Stimulated activated CD4-positive, alpha-beta T cell treated with anti-CD3 and anti-CD28 coated beads, Interleukin-12 subunit alpha, Interleukin-12 subunit beta, amount 100 ng/mL, for 4 hours (primary cell): ENCODE measurements around the gene WFS1.

ENCODE experiments used
- DNase-seq: peaks from one replicate; pipeline ENCODE4 v3.0.0-alpha.2; 2020

WFS1 gene

DNA sequence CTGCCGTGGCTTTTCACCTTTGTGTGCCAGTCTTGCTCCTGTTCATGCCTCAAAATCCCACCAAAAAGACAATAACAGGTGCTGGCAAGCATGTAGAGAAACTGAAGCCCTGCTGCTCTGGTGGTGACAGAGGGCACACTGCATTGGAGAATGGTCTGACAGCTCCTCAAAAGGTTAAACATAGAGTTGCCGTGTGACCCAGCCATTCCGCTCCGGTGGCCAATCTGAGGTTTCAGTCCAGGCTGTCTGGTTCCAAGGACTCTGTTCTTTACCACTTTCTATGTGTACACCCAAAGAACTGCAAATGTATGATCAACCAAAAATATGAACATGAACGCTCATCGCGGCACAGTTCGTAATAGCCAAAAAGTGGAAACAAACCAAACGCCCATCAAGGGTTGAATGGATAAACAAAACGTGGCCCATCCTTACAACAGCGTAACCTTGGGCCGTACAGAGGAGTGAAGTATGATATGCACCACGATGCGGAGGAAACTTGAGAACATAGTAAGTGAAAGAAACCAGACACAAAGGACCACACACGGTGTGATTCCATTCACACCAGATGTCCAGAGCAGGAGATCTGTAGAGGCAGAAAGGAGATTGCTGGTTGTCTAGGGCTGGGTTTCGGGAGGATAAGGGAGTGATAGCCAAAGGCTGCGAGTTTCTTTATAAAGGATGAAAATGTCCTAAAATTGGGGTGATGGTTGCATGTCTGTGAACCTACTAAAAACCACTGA is 33.6 kb upstream of the WFS1 start:
- DNase-seq, result no peak

DNA sequence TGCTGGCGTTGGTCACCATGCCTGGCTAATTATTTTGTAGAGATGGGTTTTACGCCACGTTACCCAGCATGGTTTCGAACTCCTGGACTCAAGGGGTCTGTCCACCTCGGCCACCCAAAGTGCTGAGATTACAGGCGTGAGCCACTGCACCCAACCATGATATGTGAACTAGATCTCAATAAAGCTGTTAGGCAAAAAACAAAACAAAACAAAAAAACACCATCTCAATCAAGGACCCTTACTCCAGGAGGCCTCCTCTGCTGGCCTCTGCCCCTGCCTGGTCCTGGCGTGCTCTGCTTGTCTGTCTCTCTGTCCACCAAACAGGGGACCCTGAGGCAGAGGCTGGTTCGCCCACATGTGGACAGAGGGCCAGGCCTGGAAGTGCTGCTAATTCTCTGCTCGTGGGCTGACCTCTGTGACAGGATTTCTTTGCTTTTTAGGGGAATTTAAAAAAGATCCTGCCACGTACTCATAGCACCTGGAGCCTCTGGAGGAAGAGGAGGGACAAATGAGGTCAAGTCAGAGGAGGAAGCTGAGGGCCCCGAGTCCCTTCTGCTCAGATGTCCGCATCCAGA is 32.7 kb upstream of the WFS1 start:
- no peak for DNase-seq

DNA sequence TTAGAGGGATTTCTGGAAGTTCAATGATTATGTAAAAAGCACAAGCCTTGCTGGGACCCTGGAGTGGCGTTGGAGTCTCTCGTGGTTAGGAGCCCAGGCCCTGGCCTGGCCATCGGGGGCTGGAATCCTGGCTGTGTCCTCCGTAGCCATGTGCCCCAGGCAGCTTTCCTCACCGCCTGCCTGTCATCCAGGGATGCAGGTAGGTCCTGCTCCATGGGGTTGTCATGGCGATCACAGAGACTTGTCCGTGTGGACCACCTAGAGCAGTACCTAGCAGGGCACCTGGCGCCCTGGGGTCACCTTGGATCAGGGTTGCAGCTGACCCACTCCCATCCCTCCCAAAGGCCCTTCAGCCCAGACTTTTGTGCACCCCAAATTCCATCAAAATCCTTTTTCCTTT is 30.2 kb upstream of the WFS1 start:
- no peak for DNase-seq

DNA sequence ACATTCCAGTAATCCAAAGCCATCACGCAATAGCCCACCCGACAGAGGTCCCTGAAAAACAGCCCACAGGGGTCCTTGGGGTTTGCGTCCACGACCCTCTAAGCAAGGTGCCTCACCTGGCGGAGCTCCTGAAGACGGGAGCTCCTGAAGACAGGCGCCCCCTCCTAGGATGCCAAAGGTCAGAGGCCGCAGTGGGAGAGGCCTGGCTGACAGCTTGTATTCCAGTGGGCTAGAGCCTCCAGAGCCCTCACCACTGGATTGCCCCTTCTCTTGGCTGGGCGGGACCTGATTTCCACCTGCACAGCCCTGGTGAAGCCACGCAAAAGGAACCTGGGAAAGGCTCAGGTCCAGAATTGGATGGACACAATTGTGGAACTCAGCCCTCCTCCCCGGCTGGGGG is 29.7 kb upstream of the WFS1 start:
- no peak for DNase-seq

DNA sequence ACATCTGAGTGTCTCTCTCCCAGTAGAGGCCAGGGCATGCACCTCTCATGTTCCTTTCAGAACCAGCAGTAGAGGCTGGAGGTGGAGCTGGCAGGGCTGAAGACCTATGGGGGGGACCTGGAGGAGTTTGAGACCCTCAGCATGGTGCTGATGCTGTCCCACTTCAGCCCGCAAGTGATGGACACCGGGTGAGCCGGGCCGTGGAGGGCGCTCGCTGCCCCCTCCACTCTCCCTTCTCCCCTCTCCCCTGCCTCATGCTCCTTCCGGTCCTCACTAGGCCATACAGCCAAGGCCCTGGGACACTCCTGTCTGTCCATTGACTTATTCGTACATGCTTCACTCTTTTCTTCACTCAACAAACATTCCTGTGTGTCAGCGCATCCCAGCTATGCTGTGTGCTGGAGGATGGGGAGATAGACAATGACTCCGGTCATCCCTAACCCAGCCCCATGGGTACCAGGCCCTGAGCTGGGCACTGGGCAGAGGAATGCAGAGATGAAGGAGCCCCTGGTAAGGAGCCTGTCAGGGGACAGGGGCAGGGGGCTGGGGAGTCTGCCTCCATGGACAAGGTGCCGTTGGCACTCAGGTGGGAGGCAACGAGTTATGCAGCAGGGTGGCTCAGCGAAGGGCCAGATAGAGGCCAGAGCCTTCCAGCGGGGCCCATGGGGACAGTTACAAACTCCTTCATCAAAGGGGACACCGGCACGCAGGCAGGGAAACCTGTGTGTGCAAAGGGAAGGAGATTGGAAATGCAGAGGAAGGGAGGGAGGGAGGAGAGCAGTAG is 28.4 kb upstream of the WFS1 start:
- no peak for DNase-seq

DNA sequence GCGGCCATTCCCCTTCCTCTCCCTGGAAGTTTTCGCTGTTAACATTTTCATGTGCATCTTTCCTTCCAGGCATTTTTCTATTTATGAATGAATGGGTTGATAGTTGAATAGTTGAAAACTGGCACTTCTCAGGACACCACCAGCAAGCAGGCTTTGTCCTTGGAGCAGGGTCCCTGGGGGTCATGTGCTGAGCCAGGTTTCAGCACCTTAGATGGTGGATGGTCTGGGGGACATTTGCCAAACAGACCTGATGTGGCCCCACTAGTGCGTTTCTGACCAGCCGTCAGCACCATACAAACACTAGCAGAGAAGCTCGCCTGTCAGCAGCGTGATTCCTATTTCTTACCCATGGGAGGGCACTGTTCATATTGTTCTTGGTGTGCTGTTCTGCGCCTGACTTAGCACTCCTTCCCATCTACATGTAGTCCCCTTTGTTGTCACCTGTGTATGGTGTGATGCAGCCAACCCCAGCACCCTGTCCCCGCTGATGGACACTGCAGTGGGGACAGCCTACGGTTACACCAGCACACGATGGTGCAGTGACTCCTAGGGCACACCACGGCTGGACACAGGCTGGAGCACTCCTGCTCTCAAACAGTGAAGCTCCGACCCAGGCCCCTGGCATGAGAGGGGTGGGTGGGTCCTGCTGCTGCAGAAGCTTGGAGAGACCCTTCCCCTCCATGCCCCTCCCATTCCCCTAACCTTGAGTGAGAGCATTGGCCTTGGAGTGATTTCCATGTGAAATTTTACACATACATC is 27.2 kb upstream of the WFS1 start:
- DNase-seq, result no peak

DNA sequence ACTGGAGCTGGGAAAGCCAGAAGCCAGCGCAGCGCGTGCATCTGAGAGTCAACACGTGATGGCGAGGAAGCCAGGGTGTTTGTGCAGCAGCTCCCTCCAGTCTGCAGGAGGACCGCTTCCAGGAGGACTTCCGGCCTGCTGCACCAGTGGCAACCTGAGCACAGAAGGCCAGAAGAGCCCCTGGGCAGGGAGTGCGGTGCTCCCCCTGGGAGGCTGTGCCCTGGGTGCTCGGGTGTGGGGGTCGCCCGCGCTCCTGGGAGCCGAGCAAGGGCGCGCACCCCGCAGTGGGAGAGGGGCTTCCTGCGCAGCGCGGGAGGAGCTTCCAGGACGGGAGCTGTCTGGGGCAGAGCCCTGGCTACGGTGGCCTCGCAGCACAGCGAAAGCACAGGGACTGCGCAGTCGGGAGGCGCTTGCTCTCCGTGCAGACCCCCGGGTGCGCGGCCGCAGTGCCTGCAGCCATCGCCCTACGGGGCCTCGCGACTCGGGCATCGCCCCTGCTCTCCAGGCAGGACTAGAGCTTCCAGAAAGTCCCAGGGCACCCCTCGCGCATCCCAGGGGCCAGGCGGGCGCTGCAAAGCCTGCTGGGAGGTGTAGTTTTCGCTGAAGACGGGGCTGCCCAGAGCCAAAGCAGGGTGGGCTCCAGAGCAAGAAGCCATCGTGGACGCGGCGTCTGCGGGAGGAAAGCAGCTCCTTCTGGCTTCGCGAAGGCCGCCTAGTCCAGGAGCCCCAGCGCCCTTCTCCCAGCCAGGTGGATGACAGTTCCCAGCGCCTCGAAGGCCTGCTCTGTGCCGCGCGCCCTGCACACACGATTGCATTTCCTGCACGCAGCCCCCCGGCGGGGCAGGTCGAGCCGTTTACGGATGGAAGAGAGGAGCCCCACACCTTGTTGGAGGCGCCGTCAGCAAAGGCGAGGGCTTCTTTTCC is 24.1 kb upstream of the WFS1 start:
- DNase-seq, result no peak

DNA sequence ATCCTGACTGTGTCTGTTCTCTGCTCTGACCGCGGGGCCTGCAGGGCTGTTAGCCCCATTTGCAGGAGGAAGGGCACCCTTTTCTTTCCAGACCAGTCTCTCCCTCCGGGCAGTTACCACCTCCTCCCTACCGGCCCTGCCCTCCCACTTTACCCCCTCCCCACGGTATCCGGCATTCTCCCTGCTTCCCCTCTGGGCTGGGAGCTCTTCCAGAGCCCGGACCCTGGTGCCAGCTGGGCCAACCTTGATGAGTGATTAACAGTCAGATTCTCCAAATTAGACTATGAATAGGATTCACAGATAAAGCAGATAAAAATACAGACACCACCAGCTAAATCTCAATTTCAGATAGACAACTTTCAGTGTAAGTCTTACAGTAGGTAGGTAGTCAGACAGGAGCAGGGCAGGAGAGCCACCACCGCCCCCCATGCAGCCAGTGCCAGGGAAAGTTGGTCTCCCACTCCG is 23.4 kb upstream of the WFS1 start:
- no peak for DNase-seq

DNA sequence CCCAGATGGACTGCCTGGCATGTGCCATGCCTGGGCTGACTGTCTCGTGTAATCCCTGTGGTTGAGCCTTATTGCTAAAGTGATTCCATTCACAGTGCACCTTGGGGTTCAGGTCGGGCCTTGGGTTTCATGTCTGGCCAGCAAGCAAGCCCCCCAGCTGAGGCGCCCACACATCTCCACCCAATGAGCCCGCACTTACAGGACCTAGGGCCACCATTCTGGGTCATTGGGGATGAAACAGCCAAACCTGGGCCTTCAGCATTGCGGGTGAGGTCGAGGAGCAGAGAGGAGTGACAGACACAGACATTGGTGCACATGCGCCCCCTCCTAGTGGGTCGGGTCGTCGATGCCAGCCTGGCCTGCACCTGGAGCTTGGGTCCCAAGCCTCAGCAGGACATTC is 21.3 kb upstream of the WFS1 start:
- no peak for DNase-seq

DNA sequence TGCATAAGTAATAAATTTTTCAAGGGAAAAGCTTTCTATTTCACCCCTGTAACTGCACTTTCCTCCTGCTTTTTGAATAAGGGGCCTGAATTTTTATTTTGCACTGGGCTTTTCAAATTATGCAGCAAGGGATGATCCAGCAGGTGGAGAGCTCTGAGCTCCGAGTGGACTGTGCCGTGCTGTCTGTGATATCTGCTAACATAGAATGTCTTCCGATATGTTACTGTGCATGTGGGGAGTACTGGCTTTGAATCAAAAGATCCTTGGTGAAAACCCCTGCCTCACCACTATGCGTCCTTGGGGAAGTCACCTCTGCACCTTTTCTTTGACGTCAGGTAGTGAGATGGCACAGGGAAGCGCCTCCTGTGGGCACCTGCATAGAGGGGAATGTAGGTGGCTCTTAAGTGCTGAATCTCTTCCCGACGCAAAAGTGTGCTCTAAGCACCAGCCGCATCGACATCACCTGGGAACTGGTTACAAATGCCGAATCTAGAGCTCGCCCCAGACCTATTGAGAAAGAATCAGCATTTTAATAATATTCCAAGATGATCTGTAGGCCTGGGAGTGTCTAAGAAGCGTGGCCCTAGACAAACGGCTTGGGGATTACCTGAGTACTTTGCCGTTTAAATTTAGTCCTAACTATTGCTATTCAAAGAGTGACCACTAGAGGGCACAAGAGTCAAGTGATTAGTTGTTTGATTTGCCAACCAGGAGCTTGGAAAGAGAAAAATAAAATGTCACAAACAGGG is 19.2 kb upstream of the WFS1 start:
- no peak for DNase-seq

DNA sequence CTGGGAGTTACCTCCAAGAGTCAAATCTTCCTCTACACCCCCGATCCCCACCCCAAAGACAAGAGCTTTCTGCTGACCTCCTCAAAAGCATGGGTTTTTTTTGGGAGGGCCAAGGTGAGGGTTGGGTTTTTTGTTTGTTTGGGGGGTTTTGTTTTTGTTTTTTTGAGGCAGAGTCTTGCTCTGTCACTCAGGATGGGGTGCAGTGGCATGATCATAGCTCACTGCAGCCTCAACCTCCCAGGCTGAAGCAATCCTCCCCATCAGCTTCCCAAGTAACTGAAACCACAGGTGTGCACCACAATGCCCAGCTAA is 18.7 kb upstream of the WFS1 start:
- DNase-seq, result no peak

DNA sequence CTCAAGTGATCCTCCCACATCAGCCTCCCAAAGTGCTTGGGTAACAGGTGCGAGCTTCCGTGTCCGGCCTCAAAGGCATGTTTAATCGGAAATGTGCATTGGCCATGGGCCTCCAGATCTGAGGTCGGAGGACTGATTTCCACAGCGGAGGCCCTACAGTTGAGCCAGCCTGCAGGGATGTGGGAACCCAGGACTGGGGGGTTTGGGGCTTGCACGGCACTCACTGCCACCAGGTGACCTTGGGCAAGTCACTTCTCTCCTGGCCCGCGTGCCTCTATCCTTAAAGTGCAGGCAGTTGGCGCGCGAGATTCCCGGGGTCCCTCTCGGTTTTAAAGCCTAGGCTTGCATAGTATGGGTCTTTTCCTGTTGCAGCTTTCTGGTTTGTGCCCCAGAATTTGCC is 18.3 kb upstream of the WFS1 start:
- DNase-seq, result no peak

DNA sequence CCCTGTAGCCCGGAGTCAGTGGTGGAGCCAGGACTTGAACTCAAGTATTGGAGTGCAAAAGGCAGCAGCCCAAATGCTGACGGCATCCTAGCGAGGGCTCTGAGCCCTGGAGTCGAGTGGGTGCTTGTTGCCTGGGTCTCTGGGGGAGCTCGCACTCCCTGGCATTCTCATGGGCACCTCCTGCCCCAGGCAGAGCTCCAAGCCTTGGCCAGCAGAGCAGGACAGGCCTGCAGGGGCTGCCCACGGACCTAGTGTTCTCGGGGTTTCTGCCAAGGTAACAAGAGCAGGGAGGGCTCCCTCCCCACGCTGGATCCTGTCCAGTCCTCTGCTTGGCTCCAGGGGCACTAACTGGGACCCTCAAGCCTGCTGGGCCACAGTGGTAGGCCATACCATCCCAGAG is 17.6 kb upstream of the WFS1 start:
- no peak for DNase-seq

DNA sequence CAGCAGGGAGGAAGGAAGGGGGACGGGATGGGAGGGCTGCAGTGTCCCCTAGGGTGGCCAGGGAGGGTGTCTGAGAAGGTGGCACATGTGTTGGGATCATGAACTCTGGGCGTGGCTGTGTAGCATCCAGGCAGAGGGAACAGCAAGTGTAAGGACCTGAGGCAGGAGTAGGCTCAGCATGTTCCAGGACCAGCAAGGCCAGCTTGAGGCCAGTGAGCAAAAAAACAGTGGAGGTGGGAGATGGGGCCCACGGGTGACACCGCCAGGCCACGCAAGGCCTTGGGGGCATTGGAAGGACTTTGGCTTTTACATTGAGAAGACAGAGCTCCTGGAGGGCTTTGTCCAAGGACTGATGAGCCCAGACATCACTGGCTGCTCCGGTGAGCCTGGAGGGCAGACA is 16.5 kb upstream of the WFS1 start:
- no peak for DNase-seq

DNA sequence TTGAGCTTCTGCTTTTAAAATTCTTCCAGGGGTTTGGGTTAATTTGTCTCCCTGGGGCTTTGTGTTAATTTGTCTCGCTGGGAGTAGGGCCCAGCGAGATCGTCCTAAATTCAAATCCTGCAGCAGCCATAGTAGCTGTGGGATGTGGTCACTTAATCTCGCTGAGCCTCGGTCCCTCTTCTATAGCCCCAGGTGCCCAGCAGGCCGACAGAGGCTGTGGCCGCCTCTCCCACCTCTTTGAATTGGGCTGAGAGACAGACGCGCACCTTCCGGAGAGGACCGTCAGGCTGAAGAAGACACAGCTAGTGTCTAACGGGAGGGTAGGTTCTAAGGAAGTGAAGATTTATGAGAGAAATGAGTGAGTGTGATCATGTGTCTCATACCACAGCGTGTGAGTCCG is 15.7 kb upstream of the WFS1 start:
- DNase-seq, result no peak

DNA sequence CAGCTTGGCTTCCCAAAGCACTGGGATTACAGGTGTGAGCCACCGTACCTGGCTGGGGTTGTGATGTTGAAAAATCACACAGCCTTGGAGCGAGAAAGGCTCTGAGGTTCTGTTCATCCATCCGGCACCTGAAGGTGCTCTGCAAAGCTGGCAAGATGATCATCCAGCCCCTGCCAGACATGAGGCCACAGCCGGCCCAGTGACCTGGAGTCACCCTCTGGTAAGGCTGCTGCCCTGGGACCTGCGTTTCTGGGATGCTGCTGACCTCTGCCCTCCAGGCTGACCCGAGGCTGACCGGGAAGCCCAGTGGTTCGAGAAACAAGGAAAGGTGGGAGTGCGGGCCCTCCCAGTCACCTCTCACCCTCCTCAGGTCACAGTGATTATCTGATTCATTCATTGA is 13.5 kb upstream of the WFS1 start:
- no peak for DNase-seq

DNA sequence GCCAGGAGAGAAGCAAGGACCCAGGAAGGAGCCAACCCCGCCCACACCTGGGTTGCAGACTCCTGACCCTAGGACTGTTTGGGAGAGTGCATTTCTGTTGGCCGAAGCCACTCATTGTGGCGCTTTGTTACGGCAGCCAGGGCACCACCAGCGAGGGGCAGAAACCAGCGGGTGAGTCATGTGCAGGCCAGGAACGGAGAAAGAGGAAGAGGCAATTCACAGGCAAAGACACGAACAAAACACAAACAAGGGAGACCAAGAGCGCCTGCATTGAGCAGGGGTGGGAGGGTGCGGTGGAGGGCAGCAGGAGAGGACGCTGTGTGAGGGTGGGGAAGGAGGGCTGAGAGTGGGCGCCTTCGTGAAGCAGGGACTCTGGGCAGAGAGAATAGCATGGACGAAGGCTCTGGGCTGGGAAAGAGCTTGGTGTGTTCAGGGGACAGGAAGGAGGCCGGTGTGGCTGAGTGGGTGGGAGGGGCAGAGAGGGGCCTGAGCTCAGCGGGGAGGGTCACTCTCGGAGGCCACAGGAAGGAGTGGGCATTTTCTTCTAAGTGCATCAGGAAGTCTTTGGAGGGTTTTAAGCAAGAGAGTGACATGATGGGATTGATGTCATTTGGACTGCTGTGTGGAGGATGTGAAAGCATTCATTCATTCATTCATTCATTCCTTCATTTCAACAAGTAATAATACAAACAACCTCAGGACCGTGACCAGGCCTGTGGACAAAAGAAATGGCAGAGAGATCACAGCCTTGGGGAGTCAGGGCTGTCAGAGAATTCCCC is 12.2 kb upstream of the WFS1 start:
- DNase-seq, result no peak

DNA sequence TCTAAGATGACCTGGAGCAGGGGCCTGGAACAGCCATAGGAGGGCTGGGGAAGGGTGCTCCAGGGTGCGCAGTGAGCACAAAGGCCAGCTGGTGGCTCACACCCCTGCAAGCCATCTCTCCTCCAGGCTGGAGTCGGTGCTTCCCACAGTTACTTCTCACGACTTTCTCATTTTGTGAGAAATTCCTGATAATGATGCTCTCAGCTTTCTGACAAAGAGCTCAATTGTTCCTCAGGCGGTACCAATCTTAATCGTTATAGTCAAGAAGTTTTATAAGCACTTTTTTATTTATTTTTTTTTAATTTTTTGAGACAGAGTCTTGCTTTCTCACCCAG is 11.7 kb upstream of the WFS1 start:
- DNase-seq, result no peak

DNA sequence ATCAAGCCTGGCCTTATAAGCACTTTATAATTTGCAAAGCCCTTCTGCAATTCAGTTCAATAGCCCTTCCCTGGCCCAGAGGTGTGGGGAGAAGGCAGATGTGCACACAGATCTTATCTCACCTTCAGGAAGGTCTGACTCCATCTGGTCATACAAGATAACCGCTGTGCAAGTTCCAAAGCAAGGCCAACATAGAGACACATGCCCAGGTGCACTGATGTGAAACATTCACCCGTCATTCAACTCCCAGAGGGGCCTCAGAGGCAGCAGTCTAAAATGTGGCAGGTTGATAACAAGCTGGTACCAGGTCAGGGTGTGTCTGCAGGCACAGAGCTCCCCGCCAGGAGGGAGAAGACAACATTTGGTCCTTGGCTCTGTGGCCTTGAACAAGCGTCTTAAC is 10.9 kb upstream of the WFS1 start:
- no peak for DNase-seq

DNA sequence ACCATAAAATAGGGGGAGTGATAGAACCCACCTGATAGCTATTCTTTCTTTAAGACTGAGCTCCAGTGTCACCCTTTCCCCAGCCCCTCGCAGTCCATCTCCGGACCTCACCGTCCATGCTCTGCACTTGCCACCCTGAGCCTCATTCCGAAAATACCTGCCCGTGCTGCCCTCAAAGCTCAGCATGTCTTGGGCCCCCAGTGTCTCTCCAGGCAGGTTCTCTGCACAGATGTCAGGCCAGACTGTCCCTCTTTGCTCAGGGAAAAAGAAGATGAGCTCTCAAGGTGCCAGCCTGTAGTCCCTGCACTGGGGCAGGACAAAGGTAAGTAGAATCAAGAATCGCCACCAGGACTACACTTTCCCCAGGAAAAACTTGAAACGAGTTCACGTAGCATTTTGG is 9.8 kb upstream of the WFS1 start:
- DNase-seq, result no peak

DNA sequence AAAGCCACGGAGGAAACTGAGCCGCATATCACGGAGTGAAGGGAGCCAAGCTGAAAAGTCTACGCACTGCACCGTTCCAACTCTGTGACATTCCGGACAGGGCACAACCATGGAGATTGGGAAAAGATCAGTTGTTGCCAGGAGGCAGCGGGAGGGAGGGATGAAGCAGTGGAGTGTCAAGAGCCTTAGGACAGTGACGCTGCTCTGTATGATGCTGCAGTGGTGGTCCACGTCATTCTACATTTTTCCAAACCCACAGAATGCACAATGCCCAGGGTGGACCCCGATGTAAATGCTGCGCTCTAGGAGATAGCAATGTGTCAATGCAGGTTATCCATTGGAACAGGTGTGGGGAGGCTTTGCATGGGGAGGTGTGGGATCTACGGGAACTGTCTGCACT is 7.5 kb upstream of the WFS1 start:
- no peak for DNase-seq
